Measurements from ENCODE around the gene RAET1L. TPM values are rescaled to one million over a fixed set of nuclear protein-coding genes. Genes with fewer than 3 reads are reported as not detected.

RAET1L gene
- total RNA-seq, 1 experiment from 2014 or later = not detected

Other genes starting within 250 kb of the RAET1L start
- gene LRP11, start 161.2 kb downstream of the RAET1L start, total RNA-seq (2014; rRNA removed; shearing (Covaris generic)) = 55.7 and 143 TPM in 2 replicates
- 0.28 TPM in 1 of 2 replicates, not detected in the other for gene RAET1E, start 127.4 kb downstream of the RAET1L start, total RNA-seq (2014; rRNA removed; shearing (Covaris generic))
- 0.16 and 0.68 TPM in 2 replicates for gene RAET1G, start 102.4 kb downstream of the RAET1L start, total RNA-seq (2014; rRNA removed; shearing (Covaris generic))
- gene ULBP2, start 83.5 kb downstream of the RAET1L start, total RNA-seq (2014; rRNA removed; shearing (Covaris generic)) = 12.2 and 19.7 TPM in 2 replicates
- 0.03 TPM in 1 of 2 replicates, not detected in the other for gene ULBP1, start 61.6 kb downstream of the RAET1L start, total RNA-seq (2014; rRNA removed; shearing (Covaris generic))
- gene ULBP3, start 43.6 kb upstream of the RAET1L start, total RNA-seq (2014; rRNA removed; shearing (Covaris generic)) = 5.4 and 10.1 TPM in 2 replicates
- not detected in 2 replicates for gene PPP1R14C, start 117.5 kb upstream of the RAET1L start, total RNA-seq (2014; rRNA removed; shearing (Covaris generic))